ENCODE measurements around the gene KLF12.

DNA sequence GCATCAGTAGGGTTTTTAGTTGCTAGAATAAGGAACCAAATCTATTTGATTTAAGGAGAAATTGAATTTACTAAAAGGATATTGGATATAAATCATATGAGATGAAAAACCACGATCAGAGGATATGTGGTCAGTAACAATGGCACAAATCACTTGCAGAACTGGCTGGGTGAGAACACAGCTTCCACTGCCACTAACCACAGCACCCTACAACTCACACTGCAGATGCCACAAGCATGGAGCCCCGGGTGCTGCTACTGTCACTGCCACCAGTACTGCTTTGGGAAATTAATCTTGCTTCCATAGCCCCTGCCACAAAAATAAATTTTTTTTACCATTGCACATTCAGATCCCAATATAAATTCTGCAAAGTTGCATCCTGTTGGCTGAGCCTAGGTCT lies 40.6 kb upstream of the KLF12 start:
- TF ChIP-seq, protein P1, sequence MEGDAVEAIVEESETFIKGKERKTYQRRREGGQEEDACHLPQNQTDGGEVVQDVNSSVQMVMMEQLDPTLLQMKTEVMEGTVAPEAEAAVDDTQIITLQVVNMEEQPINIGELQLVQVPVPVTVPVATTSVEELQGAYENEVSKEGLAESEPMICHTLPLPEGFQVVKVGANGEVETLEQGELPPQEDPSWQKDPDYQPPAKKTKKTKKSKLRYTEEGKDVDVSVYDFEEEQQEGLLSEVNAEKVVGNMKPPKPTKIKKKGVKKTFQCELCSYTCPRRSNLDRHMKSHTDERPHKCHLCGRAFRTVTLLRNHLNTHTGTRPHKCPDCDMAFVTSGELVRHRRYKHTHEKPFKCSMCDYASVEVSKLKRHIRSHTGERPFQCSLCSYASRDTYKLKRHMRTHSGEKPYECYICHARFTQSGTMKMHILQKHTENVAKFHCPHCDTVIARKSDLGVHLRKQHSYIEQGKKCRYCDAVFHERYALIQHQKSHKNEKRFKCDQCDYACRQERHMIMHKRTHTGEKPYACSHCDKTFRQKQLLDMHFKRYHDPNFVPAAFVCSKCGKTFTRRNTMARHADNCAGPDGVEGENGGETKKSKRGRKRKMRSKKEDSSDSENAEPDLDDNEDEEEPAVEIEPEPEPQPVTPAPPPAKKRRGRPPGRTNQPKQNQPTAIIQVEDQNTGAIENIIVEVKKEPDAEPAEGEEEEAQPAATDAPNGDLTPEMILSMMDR (IDR thresholded peaks at IDR 0.05; ENCODE audit: low read depth, low read length, poor library complexity, severe bottlenecking) = no peak
- TF ChIP-seq EZH2phosphoT487 (IDR thresholded peaks at IDR 0.05; ENCODE audit: borderline replicate concordance, low read length) = no peak
